MV-4-11 (cell line): ENCODE measurements around the gene CCDC33.
A peak's percentile ranks its signal among the peaks of the same experiment; 100 is the strongest.

ENCODE experiments used
- DNase-seq: peaks from one replicate; lab custom pipeline; 2025; lab: John Stamatoyannopoulos, UW

Gene CCDC33

DNA sequence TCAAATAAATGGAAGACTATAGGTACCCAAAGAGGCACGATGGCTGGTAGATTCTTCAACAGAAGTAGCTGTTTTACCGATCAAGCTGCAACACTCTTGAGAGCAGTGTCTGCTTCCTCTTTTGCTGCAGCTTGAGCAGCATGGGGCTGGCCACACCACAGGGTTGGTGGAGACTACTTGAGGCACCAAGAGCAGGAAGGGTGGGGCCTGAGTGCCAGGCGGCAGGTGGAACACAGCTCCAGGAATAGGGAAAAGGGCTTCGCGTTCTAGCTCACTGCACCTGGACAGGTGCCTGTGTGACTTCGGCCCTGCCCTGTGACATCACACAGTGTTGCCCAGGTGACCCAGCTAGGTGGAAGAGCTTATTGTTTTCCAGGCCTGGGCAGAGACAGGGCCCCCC, at the start of gene CCDC33:
Gene CCDC33 (plus strand): TSS at position 365 of the 400 bp plus-strand sequence. CDS start 394 bp downstream, outside the sequence.
- DNase-seq, result peak; percentile 87

DNA sequence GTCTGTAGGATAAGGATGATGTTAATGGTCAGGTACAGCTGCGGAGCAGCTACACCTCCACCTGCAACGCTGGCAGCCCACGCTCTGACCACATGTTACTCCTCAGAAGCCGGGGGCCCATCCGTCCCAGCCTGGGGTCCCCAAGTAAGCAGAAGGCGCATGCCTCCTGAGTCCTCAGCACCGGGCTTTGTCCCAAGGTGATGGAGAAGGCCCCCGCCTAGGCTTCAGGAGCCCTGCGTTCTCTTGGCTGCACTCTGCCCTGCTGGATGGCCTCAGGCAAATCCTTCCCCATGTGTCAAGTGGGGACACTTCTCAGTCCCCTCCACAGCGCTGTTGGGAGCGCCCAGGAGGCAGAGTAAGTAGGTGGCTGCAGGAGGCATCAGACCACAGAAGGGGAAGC, 47.9 kb upstream of the CCDC33 start:
- no peak for DNase-seq

DNA sequence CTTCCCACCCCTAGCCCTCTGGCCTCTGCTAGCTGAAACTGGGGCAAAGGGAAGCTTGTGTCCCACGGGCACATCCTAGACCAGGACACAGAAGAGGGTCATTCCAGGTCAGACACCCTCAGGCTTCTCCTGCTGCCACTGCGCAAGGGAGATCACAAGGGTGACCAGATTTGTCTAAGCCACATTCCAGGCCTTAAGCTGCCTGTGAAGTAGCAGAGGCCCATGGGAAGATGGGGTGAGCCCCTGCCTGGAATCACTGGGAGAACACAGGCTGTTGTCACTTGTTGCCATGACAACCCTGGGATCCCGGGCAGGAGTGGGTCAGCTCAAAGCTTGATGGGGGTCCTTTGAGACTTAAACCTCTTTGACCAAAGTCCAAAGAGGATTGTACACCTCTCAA, 44.3 kb upstream of the CCDC33 start:
- no peak for DNase-seq

DNA sequence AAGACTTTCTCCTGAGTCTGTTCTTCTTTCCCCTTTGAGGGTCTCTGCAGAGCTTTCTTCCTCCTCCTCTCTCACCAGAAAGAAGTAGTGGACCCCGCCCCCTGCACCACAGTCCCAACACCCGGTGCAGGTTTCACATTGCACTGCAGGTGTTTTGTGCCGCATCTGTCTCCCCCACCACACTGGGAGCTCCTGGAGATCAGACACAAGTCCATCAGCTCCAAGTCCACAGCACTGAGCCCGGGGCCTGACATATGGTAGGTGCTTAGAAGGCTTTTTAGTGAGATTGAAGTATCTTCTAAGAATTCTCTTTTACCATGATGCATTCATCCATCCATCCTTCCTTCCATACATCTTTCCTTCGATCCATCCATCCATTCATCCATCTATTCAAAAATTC, 43.4 kb upstream of the CCDC33 start:
- no peak for DNase-seq

DNA sequence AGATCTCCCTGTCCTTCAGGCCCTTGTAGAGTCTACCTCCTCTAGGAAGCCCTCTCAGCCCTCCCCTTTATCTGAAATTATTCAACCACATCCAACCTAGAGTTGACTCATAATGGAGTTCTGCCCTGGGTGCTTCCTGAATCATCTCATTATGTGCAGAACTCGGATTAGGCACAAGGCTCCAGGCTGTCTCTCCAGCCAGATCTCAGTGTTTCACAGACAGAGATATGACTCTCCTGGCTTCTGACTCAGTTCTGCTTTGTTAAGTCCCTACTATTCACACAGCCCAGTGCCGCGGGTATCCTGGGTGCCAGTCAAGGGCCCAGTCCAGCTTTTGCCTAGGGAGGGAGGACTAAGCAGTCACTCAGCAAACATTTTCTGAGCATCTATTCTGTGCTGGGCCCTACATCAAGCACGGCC, 42.8 kb upstream of the CCDC33 start:
- peak; percentile 53 for DNase-seq

DNA sequence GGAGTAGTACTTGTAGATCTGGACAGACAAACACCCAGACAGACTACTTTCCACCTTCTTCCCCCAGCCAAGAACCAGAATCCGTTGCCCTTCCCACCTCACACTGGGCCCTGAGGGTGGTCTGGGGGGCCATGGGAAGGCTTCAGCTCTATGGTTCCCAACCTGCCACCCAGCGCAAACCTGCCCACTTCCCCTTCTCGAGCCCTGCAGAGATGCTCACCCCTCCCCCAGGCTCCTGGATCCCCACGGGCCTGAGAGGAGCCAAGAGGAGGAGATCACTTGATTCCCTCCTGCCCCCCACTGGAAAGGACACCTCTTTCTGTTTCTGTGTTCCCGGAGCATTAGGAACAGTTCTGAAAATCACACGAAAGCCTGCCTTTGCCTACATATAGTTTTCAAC, 42.2 kb upstream of the CCDC33 start:
- DNase-seq, result no peak

DNA sequence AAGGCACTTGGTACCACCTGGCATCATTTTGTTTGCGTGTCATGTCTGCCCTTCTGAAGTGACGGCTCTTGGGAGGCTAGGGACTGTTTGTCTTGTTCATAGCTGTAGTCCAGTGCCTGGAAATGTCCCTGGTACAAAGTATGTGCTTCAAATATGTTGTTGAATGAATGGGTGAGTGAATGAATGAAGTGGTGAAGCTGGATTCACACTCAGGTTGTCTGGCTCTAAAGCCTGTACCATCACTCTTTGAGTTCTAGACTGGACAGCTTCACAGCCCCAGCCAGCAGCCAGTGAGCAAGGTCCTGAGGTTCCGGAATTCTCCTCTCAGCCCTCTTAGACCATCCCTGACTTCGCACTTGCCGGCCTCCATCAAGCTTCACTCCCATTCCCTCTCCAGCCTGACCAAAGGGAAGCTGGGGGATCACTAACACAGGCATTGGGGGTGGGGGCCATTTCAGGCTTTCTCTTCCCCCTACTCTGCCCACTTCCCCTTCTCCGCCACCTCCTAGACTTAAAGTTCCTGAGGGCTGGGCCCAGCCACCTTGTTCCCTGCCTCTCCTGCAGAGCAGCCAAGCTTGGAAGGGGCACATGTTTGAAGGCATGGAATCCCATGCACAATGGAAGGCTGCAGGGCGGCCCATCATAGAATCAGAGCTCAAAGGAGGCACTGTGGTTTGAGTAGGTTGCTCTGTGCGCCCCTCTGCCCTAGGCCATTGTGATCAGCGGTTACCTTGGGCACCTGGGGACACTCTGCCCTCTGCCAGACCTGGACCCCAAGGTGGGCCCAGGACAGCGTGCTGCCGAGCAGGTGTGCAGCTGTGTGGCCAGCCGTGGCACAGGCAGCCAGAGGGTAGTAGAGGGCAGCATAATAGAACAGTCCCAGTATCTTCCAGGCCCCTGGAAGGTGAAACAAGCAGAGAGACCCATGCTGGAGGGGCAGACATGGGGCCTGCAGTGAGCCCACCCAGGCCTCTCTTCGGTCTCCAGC, 41.3 kb upstream of the CCDC33 start:
- DNase-seq, result peak; percentile 29

DNA sequence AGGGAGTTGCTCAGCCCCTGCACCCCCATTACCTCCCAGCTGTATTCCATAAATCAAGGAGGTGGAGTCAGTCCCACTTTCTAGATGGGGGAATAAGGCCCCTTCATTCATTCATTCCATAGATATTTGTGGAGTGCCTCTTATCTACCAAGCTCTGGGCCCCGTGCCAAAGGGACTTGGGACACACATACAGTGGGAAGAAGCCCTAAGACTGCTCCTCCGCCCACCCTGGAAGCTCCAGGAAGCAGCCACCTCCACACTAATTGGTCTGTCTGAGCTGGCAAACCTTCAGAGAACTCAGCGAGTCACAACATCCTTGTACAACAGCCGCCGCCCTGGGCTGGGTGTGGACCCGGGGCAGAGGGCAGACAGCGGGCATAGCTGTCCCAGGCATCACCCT, 40.0 kb upstream of the CCDC33 start:
- DNase-seq, result no peak

DNA sequence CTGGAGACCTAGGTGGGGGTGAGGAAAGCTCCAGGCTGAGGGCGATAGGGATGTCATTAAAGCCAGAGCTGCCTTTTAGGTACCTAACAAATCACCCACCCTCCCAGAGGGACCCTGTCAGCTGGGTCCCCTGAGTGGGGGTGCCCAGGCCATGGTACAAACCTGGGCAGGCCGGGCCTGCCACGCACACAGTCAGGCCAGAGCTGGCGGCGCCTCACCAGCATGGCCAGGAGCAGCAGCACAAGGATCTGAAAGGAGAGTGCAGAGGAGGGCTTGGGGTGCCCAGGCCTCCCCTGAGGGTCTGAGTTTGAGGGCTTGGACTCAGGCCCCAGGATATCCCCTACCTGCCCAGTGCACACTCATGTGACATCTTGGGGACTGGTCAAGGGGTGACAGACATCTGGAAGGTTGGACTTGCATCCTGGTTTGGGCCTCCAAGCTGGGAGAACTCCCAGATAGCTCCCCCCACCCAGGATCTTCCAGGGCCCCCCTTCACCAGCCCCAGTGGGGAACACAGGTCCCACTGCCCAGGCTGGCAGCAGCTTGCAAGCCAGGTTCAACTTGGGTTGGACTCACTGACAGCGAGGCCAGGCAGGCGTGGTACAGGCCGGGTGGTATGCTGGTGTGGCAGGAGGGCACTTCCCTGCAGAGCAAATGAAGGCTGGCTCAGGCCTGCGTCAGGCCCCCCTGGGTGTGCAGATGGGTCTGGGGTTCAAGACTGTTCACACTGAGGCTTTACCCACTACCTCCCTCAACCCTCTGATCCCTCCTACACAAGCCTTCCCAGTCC, 38.8 kb upstream of the CCDC33 start:
- no peak for DNase-seq

DNA sequence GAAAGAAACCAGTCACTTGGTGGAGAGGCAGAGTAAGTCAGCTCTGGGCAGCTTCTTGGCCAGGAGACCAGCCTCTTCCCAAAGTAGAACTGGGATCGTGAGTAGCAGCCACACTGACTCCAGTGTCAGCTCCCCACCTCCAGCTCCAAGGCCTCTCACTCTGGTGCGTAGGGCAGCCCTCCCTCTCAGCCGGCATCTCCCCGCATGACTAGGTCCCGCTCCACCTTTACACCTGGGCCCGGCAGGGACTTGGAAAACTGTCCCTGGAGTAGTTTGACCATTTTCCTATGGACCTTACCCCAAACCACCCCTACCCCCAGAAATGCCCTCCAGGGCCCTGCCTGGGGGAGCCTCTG, 36.9 kb upstream of the CCDC33 start:
- DNase-seq, result no peak

DNA sequence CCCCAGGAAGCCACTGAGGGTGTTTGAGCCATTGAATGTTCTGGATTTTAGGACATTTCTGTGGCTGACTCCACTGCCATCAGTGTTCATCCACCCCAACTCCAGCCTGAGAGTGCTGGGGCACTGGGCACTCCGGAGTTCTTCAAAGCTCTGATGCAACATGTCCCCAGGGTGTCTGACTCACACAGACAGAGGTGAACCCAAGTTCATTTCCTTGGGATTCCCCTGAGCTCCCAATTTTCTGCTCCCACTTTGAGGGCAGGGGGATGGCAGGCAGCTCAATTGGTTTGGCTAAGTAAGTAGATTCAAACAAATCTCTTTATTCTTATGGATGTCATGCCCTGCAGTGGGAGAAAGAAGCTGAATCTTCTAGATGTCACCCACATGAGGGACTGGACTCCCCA, 35.7 kb upstream of the CCDC33 start:
- DNase-seq, result peak; percentile 38

DNA sequence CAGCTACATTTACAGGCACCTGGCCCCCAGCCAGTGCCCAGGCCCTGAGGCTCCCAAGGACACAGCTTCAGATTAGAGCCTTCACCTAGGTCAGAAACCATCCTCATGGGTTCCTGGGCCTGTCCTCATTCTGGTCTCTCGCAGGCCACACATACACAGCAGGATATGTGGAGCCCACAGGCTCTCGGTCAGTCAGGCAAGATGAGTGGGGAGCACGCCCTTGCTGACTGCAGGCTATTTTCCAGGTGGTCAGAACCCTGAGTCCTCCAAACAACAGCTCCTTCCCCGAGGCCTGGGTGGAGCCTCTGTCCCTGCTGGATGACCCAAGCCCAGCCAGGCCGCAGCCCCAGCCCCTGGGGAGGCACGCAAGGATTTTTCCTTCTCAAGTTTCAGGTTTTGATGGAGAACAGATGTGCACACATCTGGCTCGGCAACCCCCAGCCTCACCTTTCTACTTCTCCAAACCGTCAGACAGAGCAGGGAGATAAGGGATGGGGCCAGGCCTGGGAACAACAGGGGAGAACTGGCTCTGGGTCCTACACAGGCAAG, 35.2 kb upstream of the CCDC33 start:
- DNase-seq, result no peak

DNA sequence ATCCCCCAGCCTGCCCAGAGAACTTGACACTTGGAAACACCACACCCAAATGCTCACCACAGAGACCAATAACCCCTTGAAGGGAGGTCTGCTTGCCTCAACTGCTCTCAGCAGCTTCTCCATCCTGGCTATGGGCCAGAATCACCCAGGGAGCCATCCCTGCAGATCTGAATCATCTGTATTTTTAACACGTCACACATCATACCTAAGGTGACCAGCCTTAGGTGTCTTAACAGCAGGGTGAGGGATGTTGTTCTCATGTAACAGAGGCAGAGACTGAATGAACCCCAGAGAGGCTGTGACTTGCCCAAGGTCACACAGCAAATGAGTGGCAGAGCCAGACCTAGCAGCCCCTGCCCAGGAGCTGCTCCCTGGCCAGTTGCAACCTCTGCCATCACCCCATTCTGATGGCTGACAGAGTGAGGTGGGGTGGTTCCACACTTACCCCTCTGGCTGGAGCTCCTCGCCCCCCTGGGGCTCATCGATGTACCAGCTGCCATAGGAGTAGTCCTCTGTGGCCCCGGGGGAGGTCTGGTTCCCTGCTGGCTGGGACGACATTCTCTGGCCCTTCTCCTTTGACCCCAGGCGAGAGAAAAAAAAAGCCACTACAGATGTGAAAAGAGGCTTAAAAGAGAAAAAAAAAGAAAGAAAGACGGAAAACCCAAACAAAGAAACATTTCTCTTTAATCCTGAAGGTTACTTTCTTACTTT, 34.3 kb upstream of the CCDC33 start:
- no peak for DNase-seq

DNA sequence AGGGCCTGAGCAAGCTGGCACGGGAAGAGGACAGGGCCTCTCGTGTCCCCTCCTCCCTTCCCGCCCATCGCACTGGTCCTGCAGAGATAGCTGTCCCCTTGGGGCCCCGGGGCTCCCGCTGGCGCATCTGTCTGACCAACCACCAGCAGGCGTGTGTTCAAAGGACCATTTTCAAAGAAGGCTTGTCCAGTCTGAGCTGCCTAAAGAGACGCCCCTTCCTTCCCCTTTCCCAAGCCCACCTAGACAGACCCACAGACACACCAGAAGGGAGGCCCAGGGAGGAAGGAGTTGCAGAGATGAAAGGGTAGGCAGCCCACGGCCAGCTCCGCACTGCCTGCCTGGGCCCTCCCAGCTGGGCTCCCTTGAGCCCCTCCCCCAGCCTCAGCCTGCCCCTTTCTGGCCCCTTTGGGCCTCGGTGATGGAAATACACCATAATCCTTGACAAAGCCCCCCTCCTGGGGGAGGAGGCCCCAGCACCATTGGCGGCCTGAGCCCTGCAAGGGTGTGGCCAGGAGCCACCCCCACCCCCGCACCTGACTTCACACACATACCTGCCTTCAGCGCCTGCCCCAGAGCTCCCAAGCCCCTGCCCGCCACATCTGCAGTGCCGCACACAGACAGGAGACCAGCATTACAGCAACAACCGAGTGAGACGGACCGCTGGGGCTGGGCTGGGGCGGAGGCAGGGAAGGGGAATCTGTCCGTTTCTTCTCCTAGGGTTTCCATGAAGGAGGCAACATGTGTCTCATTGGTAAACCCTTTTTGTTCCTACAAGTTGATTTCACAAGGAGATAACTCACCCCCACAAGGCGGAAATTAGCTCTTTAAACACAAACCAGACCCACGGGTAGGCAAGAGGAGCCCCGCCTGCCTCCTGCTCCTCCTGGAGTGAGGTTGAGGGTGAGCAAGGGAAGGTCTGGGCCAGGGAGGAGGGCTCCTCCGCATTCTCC, 33.4 kb upstream of the CCDC33 start, which contains the start of gene STRA6:
Gene STRA6 (minus strand): TSS at position 336 of the 950 bp plus-strand sequence. CDS start 520 bp downstream, outside the sequence.
- no peak for DNase-seq

DNA sequence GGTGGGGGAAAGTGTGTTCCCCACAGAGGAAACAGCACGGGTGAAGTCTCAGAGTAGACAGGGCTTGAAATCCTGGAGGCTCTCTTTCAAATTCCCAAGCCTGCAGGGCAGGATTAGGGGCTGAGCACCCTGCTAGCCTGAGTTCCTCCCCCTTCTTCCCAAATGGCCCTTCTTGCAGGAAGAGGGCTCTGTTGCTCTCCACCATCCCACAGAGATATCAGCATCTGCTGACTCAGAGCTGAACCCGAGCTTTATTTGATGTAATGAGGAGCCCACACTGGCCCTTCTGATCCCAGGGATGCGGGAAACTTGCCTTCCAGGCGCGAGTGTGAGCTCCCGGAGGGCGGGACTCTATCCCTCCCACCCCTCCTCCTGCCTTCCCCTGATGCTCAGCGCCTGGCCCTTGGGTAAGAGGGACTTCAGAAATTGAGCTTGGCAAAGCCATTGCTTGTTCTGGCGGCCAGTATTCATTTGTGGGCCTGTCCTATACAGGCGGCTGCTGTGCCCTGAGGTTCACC, 32.2 kb upstream of the CCDC33 start:
- no peak for DNase-seq

DNA sequence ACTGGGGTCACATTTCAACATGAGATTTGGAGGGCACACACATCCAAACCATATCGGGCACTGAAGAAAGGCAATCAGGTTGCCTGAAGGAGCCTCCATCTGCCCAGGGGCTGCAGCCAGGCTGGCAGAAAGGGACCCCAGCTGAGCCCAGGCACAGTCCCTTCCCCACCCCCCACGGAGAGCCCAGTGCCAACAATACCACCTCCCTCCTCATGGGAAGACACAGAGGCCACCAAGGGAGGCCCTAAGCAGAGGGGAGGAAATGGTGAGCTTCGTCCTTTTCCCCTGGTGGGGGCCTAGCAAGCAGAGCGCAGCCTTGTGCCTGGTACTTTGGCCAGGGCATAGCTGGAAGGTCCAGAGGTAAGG, 30.6 kb upstream of the CCDC33 start:
- no peak for DNase-seq

DNA sequence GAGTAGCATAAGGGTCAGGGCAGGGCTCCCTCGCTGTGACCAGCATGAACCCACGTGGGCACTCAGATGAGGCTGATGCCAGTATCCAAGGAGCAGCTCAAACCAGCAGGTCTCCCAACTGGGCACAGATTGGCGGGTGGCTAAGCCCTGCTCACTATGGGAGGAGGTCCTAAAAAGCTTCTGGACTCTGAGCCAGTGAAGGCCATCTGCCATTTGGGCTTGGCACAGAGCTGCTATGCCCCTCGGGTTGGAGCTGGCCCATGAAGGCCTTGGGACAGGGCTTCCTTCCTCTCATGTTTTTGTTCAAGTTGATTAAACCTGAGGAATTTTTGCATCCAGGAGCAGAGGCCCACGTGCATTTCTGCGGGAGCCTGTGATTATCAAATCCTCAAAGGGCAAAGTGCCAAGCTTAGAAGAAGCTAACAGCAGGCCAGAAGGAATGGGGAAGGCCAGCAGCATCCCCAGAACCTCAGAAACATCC, 29.3 kb upstream of the CCDC33 start:
- DNase-seq, result no peak

DNA sequence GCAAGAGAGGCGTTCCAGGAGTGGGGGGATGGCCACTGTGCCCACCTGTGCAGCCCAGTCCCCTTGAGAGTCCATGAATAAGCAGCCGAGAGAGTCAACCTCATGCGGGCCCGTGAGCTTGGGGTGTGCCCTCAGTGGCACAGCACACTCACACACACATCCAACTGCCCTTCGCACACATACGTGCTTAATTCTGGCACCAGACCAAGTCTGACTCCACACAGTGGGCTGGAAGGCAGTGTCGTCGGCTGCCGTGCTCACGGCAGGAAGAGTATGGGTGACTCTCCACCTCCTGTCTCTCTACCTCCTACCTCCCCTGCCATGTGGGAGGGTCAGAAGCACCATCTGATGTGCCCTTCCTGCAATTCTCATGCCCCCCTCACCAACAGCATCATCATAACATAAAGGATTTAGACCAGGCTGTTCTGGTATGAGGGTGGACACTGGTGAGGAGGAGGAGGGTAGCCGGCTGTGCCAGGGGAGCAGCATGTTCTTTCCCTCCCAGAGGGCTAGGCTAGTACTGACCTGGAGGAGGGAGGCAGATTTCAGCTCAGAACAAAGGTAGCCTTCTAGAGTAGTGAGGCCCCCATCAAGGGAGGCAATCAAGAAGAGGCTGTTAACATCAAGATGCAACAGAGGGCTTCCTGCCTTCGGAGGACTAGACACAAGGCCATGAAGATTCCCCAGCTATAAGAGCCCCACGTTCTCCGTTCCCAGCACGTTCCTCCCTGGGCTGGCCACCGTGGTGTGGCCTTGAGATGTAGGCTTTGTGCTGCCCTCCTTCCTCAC, 28.3 kb upstream of the CCDC33 start:
- no peak for DNase-seq

DNA sequence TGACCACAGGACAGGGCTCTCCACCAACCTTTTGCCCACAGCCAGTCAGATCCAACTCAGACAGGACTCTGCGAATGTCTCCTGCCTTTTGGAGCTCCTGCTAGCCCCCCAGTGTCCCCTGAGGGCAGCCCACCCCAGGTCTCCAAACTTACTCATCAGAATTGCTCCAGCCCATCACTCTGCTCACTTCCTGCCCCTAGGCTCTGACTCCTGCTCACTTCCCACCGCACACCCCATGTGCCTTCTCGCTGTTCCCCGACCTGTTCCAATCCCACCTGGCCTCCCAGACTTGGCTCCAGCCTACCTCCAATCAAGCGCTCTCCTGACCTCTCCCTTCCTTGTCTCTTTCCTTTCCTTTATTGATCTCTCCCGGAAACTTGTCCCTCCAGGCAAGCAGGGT, 27.6 kb upstream of the CCDC33 start:
- DNase-seq, result no peak
